Keratinocyte (primary cell): ENCODE measurements around the gene KRT23. TPM values are rescaled to one million over a fixed set of nuclear protein-coding genes. Genes with fewer than 3 reads are reported as not detected.

ENCODE experiments used
- DNase-seq: peaks from one replicate; pipeline ENCODE4 v3.0.0-alpha.2; 2011; ENCODE audit warnings: low read depth, missing footprints, low spot score
- FAIRE-seq: peaks from 2 replicates; lab custom pipeline; 2011; peaks lifted over from hg19 to GRCh38; lab: Jason Lieb, UNC
- H2AFZ ChIP-seq: 2 replicates; pipeline ENCODE4 v1.6.0; 2012; ENCODE audit warnings: low read length, control low read depth, inconsistent platforms; ENCODE audit not compliant: control insufficient read depth
- H3K27ac ChIP-seq: 2 replicates; pipeline ENCODE4 v1.5.1; 2011; ENCODE audit warnings: low read length; ENCODE audit not compliant: control insufficient read depth, insufficient read depth
- H3K27me3 ChIP-seq: 3 replicates; pipeline ENCODE4 v1.6.0; 2011; ENCODE audit warnings: low read length; ENCODE audit not compliant: control insufficient read depth, insufficient read depth; ENCODE audit errors: extremely low read depth
- H3K36me3 ChIP-seq, 2 experiments: 2 replicates in 1 of 2; 3 replicates in 1 of 2; pipeline ENCODE4 v1.5.1; 2011; ENCODE audit warnings: low read length in 2 of 2, mild to moderate bottlenecking in 1 of 2; ENCODE audit not compliant: control insufficient read depth in 2 of 2, insufficient read depth in 2 of 2; ENCODE audit errors: extremely low read depth in 1 of 2
- H3K4me1 ChIP-seq: 3 replicates; pipeline ENCODE4 v1.5.1; 2011; ENCODE audit warnings: low read length; ENCODE audit not compliant: control insufficient read depth, insufficient read depth; ENCODE audit errors: extremely low read depth
- H3K4me2 ChIP-seq: 3 replicates; pipeline ENCODE4 v1.6.0; 2011; ENCODE audit warnings: low read depth, low read length; ENCODE audit not compliant: control insufficient read depth, insufficient read depth; ENCODE audit errors: extremely low read depth
- H3K4me3 ChIP-seq, 3 experiments: fragments of 200-600 bp in 1 of 3; sonication (generic) in 1 of 3; 2 replicates in 2 of 3; 3 replicates in 1 of 3; pipeline ENCODE4 v1.5.1; 2011 to 2016; ENCODE audit warnings: low read length in 3 of 3, mild to moderate bottlenecking in 3 of 3, control low read depth in 2 of 3, inconsistent platforms in 1 of 3, low read depth in 1 of 3, mixed read lengths in 1 of 3, mixed run types in 1 of 3, moderate library complexity in 1 of 3; ENCODE audit not compliant: control insufficient read depth in 2 of 3, insufficient read depth in 2 of 3; ENCODE audit errors: extremely low read depth in 1 of 3
- H3K79me2 ChIP-seq: 2 replicates; pipeline ENCODE4 v1.6.0; 2012; ENCODE audit warnings: low read length; ENCODE audit not compliant: control insufficient read depth, insufficient read depth
- H3K9ac ChIP-seq: 3 replicates; pipeline ENCODE4 v1.6.0; 2011; ENCODE audit warnings: low read length; ENCODE audit not compliant: control insufficient read depth, insufficient read depth; ENCODE audit errors: extremely low read depth
- H3K9me1 ChIP-seq: 3 replicates; pipeline ENCODE4 v1.6.0; 2011; ENCODE audit warnings: low read length; ENCODE audit not compliant: control insufficient read depth, insufficient read depth; ENCODE audit errors: extremely low read depth
- H3K9me3 ChIP-seq: 2 replicates; pipeline ENCODE4 v1.5.1; 2012; ENCODE audit warnings: low read depth, low read length; ENCODE audit not compliant: control insufficient read depth
- H4K20me1 ChIP-seq: 3 replicates; pipeline ENCODE4 v1.6.0; 2011; ENCODE audit warnings: low read length; ENCODE audit not compliant: control insufficient read depth, insufficient read depth; ENCODE audit errors: extremely low read depth
- EZH2 ChIP-seq: IDR thresholded peaks from one replicate; pipeline ENCODE4 v1.6.1; 2012; ENCODE audit warnings: inconsistent platforms, mild to moderate bottlenecking, low read length, moderate library complexity
- dilution Hi-C: fragments of 300-500 bp; cut with MboI; formaldehyde crosslinking; loops from one replicate; pipeline ENCODE4 v1.7.0; 2020; ENCODE audit warnings: low sequenced_read_pairs; ENCODE audit not compliant: extremely low pct_ligation_motif_present
- polyA plus RNA-seq, 5 experiments: library from polyadenylated mRNA; depleted of rRNA in 3 of 5; stranded (reverse) in 3 of 5; stranded (forward) in 1 of 5; unstranded in 1 of 5; fragments of >200 nt; gene quantifications; 1 replicate in 1 of 5; 2 replicates in 3 of 5; 3 replicates in 1 of 5; pipeline versions ENCODE4 v1.2.1 to v1.2.3, GENCODE V29; 2011 to 2012; ENCODE audit warnings: missing spikeins in 2 of 5, low read depth in 1 of 5, low replicate concordance in 1 of 5
- TF ChIP-seq, protein P1 (sequence below), 3 experiments: IDR thresholded peaks in 1 of 3; conservative IDR thresholded peaks in 1 of 3; optimal IDR thresholded peaks in 1 of 3; 2 replicates in 2 of 3; 3 replicates in 1 of 3; pipeline versions ENCODE3 to v1.5.1; 2011; ENCODE audit warnings: low read length in 3 of 3, mild to moderate bottlenecking in 3 of 3, moderate library complexity in 2 of 3, control low read depth in 1 of 3, inconsistent platforms in 1 of 3; ENCODE audit not compliant: insufficient read depth in 2 of 3; ENCODE audit errors: extremely low read depth in 1 of 3

The KRT23 gene
- polyA plus RNA-seq, 1 donor (not counting 4 experiments of a cell fraction or from before 2014, with no cell fraction given): 8.2 TPM

DNA sequence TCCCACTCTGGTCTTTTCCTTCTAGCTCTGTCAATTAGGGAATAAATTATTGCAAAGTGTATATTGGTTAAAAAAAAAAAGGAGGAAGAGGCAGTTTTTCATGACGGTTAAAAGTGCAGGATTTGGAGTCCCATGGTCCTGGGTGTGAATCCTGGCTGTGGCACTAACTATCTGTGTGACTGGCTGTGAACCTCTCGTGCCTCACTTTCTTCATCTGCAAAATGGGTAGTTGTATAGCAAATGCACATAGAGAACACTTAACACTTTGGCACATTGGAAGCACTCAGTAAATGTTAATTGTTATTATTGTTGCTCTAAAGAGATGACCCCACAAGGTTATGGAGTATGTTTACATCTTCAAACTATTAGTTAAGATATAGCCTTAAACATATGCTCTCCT, 10.5 kb upstream of the KRT23 start:
- no peak overlapping the region for H2AFZ ChIP-seq
- no peaks in the 10 kb centered on the region for H3K27me3 ChIP-seq
- DNase-seq (no peak), FAIRE-seq (no peak)
- H3K9me1 ChIP-seq: no peaks in the 10 kb centered on the region
- no peak overlapping the region for H3K4me2 ChIP-seq
- H4K20me1 ChIP-seq: no peaks in the 10 kb centered on the region
- H3K79me2 ChIP-seq: no peaks in the 10 kb centered on the region
- no peak overlapping the region for H3K4me3 ChIP-seq
- H3K27ac ChIP-seq: no peak overlapping the region
- dilution Hi-C loops: no loop called here
- peaks cover 7% of the 10 kb centered on the region for H3K4me1 ChIP-seq
- TF ChIP-seq EZH2: no peak
- TF ChIP-seq, protein P1, sequence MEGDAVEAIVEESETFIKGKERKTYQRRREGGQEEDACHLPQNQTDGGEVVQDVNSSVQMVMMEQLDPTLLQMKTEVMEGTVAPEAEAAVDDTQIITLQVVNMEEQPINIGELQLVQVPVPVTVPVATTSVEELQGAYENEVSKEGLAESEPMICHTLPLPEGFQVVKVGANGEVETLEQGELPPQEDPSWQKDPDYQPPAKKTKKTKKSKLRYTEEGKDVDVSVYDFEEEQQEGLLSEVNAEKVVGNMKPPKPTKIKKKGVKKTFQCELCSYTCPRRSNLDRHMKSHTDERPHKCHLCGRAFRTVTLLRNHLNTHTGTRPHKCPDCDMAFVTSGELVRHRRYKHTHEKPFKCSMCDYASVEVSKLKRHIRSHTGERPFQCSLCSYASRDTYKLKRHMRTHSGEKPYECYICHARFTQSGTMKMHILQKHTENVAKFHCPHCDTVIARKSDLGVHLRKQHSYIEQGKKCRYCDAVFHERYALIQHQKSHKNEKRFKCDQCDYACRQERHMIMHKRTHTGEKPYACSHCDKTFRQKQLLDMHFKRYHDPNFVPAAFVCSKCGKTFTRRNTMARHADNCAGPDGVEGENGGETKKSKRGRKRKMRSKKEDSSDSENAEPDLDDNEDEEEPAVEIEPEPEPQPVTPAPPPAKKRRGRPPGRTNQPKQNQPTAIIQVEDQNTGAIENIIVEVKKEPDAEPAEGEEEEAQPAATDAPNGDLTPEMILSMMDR (optimal IDR thresholded peaks at IDR 0.05 in 1 of 3, IDR thresholded peaks at IDR 0.05 in 1 of 3, conservative IDR thresholded peaks at IDR 0.05 in 1 of 3; ENCODE audit: extremely low read depth in 1 of 3, insufficient read depth in 2 of 3, low read length in 3 of 3): no peak
- no peak overlapping the region for H3K9ac ChIP-seq
- no peaks in the 10 kb centered on the region for H3K9me3 ChIP-seq
- H3K36me3 ChIP-seq: no peaks in the 10 kb centered on the region

DNA sequence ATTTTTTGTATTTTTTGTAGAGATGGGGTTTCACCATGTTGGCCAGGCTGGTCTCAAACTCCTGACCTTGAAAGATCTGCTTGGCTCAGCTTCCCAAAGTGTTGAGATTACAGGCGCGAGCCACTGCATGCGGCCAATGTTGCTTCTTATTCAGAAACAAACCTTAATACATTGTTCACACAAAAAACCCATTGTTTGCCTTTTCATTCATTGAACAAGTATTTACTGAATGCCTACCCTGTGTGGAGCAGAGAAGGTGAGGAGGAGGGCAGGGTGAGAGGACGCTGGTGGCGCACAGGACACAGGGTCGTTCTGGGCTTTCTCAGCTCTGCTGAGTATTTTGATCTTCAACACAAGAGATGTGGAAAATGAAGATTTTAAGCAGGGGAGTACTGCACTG, 8.0 kb upstream of the KRT23 start:
- no peaks in the 10 kb centered on the region for H4K20me1 ChIP-seq
- no peaks in the 10 kb centered on the region for H3K9me1 ChIP-seq
- no peak overlapping the region for H3K9ac ChIP-seq
- dilution Hi-C loops: no loop called here
- no peak overlapping the region for H3K4me2 ChIP-seq
- no peak for TF ChIP-seq EZH2
- TF ChIP-seq, protein P1 (optimal IDR thresholded peaks at IDR 0.05 in 1 of 3, IDR thresholded peaks at IDR 0.05 in 1 of 3, conservative IDR thresholded peaks at IDR 0.05 in 1 of 3; ENCODE audit: extremely low read depth in 1 of 3, insufficient read depth in 2 of 3, low read length in 3 of 3): no peak
- H3K9me3 ChIP-seq: no peaks in the 10 kb centered on the region
- FAIRE-seq (no peak), DNase-seq (no peak)
- H3K27me3 ChIP-seq: no peaks in the 10 kb centered on the region
- no peaks in the 10 kb centered on the region for H3K36me3 ChIP-seq
- H2AFZ ChIP-seq: no peak overlapping the region
- no peak overlapping the region for H3K27ac ChIP-seq
- H3K4me3 ChIP-seq: no peak overlapping the region
- no peaks in the 10 kb centered on the region for H3K79me2 ChIP-seq
- H3K4me1 ChIP-seq: no peaks in the 10 kb centered on the region
